HL-60 (cell line): ENCODE data around the gene NUDC.

ENCODE experiments used
- DNase-seq, 2 experiments: peaks; one replicate each; pipeline ENCODE4 v3.0.0-alpha.2; 2010 to 2020; ENCODE audit warnings: low read depth in 1 of 2, low spot score in 1 of 2
- H3K27ac ChIP-seq: fragments of 250-450 bp; sonication (Bioruptor Pico); replicated peaks from 2 replicates; pipeline ENCODE4 v1.5.1; 2020; ENCODE audit warnings: mild to moderate bottlenecking, moderate library complexity
- H3K27me3 ChIP-seq: fragments of 250-450 bp; sonication (Bioruptor Pico); 2 replicates; pipeline ENCODE4 v1.5.1; 2021; ENCODE audit warnings: mild to moderate bottlenecking, moderate library complexity; ENCODE audit not compliant: insufficient read depth, poor library complexity, severe bottlenecking
- H3K4me3 ChIP-seq: replicated peaks from 2 replicates; pipeline ENCODE4 v1.5.1; 2011; ENCODE audit warnings: mild to moderate bottlenecking, control low read depth, low read length; ENCODE audit not compliant: insufficient read depth
- GABPA ChIP-seq: IDR thresholded peaks from 2 replicates; pipeline ENCODE4 v1.6.1; 2012; ENCODE audit warnings: low read depth
- POLR2AphosphoS5 ChIP-seq: IDR thresholded peaks from 2 replicates; pipeline ENCODE4 v1.6.1; 2012; ENCODE audit warnings: low read depth
- SPI1 ChIP-seq: IDR thresholded peaks from 2 replicates; pipeline ENCODE4 v1.6.1; 2012; ENCODE audit warnings: low read depth, mild to moderate bottlenecking, borderline replicate concordance
- TF ChIP-seq, protein P1 (sequence below): IDR thresholded peaks from 2 replicates; pipeline ENCODE4 v1.6.1; 2012; ENCODE audit warnings: low read depth; ENCODE audit not compliant: insufficient replicate concordance
- TF ChIP-seq, protein P2 (sequence below): IDR thresholded peaks from one replicate; pipeline ENCODE4 v1.5.1; 2011; ENCODE audit warnings: low read length, control low read depth, inconsistent platforms; ENCODE audit not compliant: insufficient read depth

NUDC gene

DNA sequence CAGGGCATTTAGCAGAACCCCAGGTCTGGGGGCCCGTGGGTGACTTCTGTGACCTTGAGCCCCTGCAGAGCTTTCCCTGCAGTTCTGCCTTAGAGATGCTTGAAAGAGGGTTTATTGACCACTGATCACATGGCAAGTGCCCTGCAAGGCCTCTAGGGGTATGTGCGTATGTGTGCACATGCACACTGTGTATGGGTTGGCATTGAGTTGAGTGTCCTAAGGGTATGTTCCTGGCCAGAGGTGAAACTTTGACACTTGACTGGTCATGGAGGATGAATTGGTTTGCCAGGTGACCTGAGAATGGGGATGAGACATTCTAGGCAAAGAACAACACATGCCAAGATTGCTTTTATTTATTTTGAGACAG is 17.1 kb downstream of the NUDC start:
- DNase-seq, result no peak
- Histone ChIP-seq H3K4me3 (no peak overlapping the region), H3K27me3 (no peaks in the 10 kb centered on the region), H3K27ac (no peak overlapping the region)
- TF ChIP-seq, protein P1, sequence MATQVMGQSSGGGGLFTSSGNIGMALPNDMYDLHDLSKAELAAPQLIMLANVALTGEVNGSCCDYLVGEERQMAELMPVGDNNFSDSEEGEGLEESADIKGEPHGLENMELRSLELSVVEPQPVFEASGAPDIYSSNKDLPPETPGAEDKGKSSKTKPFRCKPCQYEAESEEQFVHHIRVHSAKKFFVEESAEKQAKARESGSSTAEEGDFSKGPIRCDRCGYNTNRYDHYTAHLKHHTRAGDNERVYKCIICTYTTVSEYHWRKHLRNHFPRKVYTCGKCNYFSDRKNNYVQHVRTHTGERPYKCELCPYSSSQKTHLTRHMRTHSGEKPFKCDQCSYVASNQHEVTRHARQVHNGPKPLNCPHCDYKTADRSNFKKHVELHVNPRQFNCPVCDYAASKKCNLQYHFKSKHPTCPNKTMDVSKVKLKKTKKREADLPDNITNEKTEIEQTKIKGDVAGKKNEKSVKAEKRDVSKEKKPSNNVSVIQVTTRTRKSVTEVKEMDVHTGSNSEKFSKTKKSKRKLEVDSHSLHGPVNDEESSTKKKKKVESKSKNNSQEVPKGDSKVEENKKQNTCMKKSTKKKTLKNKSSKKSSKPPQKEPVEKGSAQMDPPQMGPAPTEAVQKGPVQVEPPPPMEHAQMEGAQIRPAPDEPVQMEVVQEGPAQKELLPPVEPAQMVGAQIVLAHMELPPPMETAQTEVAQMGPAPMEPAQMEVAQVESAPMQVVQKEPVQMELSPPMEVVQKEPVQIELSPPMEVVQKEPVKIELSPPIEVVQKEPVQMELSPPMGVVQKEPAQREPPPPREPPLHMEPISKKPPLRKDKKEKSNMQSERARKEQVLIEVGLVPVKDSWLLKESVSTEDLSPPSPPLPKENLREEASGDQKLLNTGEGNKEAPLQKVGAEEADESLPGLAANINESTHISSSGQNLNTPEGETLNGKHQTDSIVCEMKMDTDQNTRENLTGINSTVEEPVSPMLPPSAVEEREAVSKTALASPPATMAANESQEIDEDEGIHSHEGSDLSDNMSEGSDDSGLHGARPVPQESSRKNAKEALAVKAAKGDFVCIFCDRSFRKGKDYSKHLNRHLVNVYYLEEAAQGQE, result no peak
- TF ChIP-seq, protein P2, sequence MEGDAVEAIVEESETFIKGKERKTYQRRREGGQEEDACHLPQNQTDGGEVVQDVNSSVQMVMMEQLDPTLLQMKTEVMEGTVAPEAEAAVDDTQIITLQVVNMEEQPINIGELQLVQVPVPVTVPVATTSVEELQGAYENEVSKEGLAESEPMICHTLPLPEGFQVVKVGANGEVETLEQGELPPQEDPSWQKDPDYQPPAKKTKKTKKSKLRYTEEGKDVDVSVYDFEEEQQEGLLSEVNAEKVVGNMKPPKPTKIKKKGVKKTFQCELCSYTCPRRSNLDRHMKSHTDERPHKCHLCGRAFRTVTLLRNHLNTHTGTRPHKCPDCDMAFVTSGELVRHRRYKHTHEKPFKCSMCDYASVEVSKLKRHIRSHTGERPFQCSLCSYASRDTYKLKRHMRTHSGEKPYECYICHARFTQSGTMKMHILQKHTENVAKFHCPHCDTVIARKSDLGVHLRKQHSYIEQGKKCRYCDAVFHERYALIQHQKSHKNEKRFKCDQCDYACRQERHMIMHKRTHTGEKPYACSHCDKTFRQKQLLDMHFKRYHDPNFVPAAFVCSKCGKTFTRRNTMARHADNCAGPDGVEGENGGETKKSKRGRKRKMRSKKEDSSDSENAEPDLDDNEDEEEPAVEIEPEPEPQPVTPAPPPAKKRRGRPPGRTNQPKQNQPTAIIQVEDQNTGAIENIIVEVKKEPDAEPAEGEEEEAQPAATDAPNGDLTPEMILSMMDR, result no peak
- TF ChIP-seq SPI1, result no peak

DNA sequence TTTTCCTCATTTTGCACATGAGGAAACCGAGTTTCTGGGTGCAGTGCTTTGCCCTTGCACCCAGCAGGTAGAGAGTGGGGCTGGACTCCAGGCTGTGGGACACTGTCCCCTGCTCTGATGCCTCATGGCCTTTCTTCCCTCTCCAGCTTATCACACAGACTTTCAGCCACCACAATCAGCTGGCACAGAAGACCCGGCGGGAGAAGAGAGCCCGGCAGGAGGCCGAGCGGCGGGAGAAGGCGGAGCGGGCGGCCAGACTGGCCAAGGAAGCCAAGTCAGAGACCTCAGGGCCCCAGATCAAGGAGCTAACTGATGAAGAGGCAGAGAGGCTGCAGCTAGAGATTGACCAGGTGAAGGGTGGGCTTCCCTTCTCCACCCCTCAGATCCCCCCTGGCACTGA is 19.8 kb downstream of the NUDC start:
- H3K4me3 ChIP-seq, result no peak overlapping the region
- TF ChIP-seq SPI1, result no peak
- TF ChIP-seq, protein P2, result no peak
- TF ChIP-seq GABPA, result no peak
- TF ChIP-seq POLR2AphosphoS5, result no peak
- TF ChIP-seq, protein P1, result no peak
- no peak for DNase-seq
- no peaks in the 10 kb centered on the region for H3K27me3 ChIP-seq
- no peak overlapping the region for H3K27ac ChIP-seq

DNA sequence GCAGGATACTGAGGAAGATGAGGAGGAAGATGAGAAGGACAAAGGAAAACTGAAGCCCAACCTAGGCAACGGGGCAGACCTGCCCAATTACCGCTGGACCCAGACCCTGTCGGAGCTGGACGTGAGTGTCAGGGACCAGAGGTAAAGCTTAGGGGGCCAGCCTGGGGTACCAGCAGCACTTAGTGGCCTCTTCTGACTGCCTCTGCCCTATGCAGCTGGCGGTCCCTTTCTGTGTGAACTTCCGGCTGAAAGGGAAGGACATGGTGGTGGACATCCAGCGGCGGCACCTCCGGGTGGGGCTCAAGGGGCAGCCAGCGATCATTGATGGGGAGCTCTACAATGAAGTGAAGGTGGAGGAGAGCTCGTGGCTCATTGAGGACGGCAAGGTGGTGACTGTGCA is 21.1 kb downstream of the NUDC start:
- H3K4me3 ChIP-seq, result no peak overlapping the region
- no peak for DNase-seq
- TF ChIP-seq GABPA (no peak), SPI1 (no peak), POLR2AphosphoS5 (no peak)
- TF ChIP-seq, protein P2, result no peak
- TF ChIP-seq, protein P1, result no peak
- H3K27ac ChIP-seq, result no peak overlapping the region
- no peaks in the 10 kb centered on the region for H3K27me3 ChIP-seq
